Measurements from ENCODE around the gene CHPF2.

- TF ChIP-seq CTCF (tag by site-specific recombination; IDR thresholded peaks at IDR 0.05) (no peak), ZFP3 (tag by site-specific recombination; IDR thresholded peaks at IDR 0.05; ENCODE audit: low read depth) (no peak), ZBTB44 (tag by site-specific recombination; IDR thresholded peaks at IDR 0.05) (no peak)
- TF ChIP-seq, protein P1, sequence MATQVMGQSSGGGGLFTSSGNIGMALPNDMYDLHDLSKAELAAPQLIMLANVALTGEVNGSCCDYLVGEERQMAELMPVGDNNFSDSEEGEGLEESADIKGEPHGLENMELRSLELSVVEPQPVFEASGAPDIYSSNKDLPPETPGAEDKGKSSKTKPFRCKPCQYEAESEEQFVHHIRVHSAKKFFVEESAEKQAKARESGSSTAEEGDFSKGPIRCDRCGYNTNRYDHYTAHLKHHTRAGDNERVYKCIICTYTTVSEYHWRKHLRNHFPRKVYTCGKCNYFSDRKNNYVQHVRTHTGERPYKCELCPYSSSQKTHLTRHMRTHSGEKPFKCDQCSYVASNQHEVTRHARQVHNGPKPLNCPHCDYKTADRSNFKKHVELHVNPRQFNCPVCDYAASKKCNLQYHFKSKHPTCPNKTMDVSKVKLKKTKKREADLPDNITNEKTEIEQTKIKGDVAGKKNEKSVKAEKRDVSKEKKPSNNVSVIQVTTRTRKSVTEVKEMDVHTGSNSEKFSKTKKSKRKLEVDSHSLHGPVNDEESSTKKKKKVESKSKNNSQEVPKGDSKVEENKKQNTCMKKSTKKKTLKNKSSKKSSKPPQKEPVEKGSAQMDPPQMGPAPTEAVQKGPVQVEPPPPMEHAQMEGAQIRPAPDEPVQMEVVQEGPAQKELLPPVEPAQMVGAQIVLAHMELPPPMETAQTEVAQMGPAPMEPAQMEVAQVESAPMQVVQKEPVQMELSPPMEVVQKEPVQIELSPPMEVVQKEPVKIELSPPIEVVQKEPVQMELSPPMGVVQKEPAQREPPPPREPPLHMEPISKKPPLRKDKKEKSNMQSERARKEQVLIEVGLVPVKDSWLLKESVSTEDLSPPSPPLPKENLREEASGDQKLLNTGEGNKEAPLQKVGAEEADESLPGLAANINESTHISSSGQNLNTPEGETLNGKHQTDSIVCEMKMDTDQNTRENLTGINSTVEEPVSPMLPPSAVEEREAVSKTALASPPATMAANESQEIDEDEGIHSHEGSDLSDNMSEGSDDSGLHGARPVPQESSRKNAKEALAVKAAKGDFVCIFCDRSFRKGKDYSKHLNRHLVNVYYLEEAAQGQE (tag by site-specific recombination; IDR thresholded peaks at IDR 0.05): no peak
Observed at GRCh38 chr7:151279868-151280267, 47.6 kb downstream of the CHPF2 start.
